ENCODE results near the gene WASHC2A. TPM values are rescaled to one million over a fixed set of nuclear protein-coding genes. Genes with fewer than 3 reads are reported as not detected.
"Not testable (repeated sequence)": the region's sequence is repeated elsewhere in the genome, so short reads cannot be mapped to it uniquely, and the experiment has no call there.

Gene WASHC2A
- polyA plus RNA-seq, 1 donor (not counting 4 experiments of a cell fraction or from before 2014, with no cell fraction given) = 38.0 TPM

- Histone ChIP-seq H3K27ac (ENCODE audit: control insufficient read depth, insufficient read depth, low read length) (no peak overlapping the region), H3K4me1 (ENCODE audit: control insufficient read depth, extremely low read depth, insufficient read depth, low read length) (no peaks in the 10 kb centered on the region), H3K4me3 (ENCODE audit: control insufficient read depth in 2 of 3, extremely low read depth in 1 of 3, insufficient read depth in 2 of 3, low read depth in 1 of 3, low read length in 3 of 3) (no peak overlapping the region), H4K20me1 (ENCODE audit: control insufficient read depth, extremely low read depth, insufficient read depth, low read length) (no peaks in the 10 kb centered on the region), H3K9me1 (ENCODE audit: control insufficient read depth, extremely low read depth, insufficient read depth, low read length) (no peaks in the 10 kb centered on the region), H3K27me3 (ENCODE audit: control insufficient read depth, extremely low read depth, insufficient read depth, low read length) (peaks cover 5% of the 10 kb centered on the region), H3K9ac (ENCODE audit: control insufficient read depth, extremely low read depth, insufficient read depth, low read length) (no peak overlapping the region), H3K4me2 (ENCODE audit: control insufficient read depth, extremely low read depth, insufficient read depth, low read depth, low read length) (no peak overlapping the region), H3K9me3 (ENCODE audit: control insufficient read depth, low read depth, low read length) (no peaks in the 10 kb centered on the region), H2AFZ (ENCODE audit: control insufficient read depth, low read length) (no peak overlapping the region), H3K36me3 (ENCODE audit: control insufficient read depth in 2 of 2, extremely low read depth in 1 of 2, insufficient read depth in 2 of 2, low read length in 2 of 2) (no peaks in the 10 kb centered on the region), H3K79me2 (ENCODE audit: control insufficient read depth, insufficient read depth, low read length) (no peaks in the 10 kb centered on the region)
- no peak for TF ChIP-seq EZH2 (IDR thresholded peaks at IDR 0.05; ENCODE audit: low read length)
- dilution Hi-C loops (cut with MboI; ENCODE audit: extremely low pct_ligation_motif_present, low sequenced_read_pairs) = no loop called here
- no peak for FAIRE-seq
- no peak for DNase-seq (ENCODE audit: low read depth, low spot score)
Observed at GRCh38 chr10:50152792-50153272, 85.1 kb downstream of the WASHC2A start.

DNA sequence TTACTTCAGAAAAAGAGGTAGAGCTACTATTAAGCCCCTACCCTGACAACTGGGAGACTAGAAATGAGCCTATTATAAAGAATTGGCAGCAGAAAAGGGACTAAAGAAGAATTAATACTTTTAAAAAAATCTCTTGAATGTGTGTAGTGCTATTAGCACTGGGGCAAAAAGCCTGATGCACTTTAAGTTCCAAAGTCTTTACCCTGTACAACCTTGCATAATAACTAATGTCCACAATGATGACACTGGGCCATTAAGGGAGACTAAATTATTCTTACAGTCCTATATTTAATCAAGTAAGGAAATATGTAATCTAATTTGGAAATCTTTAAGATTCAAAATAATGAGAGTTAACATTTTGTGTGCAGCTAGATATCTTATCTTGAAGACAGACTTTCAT lies 90.1 kb downstream of the WASHC2A start:
- H3K27ac ChIP-seq (ENCODE audit: control insufficient read depth, insufficient read depth, low read length); H3K36me3 ChIP-seq (ENCODE audit: control insufficient read depth in 2 of 2, extremely low read depth in 1 of 2, insufficient read depth in 2 of 2, low read length in 2 of 2); DNase-seq (ENCODE audit: low read depth, low spot score); H2AFZ ChIP-seq (ENCODE audit: control insufficient read depth, low read length); H3K9me3 ChIP-seq (ENCODE audit: control insufficient read depth, low read depth, low read length); H3K4me3 ChIP-seq (ENCODE audit: control insufficient read depth in 2 of 3, extremely low read depth in 1 of 3, insufficient read depth in 2 of 3, low read depth in 1 of 3, low read length in 3 of 3); H3K4me2 ChIP-seq (ENCODE audit: control insufficient read depth, extremely low read depth, insufficient read depth, low read depth, low read length); FAIRE-seq; H3K9me1 ChIP-seq (ENCODE audit: control insufficient read depth, extremely low read depth, insufficient read depth, low read length); H3K9ac ChIP-seq (ENCODE audit: control insufficient read depth, extremely low read depth, insufficient read depth, low read length); H4K20me1 ChIP-seq (ENCODE audit: control insufficient read depth, extremely low read depth, insufficient read depth, low read length); H3K79me2 ChIP-seq (ENCODE audit: control insufficient read depth, insufficient read depth, low read length); H3K27me3 ChIP-seq (ENCODE audit: control insufficient read depth, extremely low read depth, insufficient read depth, low read length); H3K4me1 ChIP-seq (ENCODE audit: control insufficient read depth, extremely low read depth, insufficient read depth, low read length); dilution Hi-C loops (cut with MboI; ENCODE audit: extremely low pct_ligation_motif_present, low sequenced_read_pairs): not testable (repeated sequence)

DNA sequence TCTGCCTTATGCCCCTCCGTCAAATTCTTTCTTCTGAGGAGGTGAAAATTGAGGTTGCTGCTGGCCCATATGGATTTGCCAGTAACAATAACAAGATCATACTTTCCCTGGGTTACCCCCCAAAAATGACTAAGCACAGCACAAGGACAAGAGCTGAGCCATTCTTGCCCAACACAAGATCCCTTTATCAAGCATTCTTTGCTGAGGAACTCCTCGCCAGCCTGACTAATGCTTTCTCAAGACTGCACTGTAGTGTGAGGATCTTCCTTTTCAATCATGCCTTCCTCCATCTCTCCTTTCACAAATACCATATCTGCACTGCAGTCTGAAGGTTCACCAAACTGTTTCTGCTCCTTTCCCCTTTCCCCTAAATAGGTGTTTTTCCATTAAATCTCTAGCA lies 92.1 kb downstream of the WASHC2A start:
- H3K9ac ChIP-seq (ENCODE audit: control insufficient read depth, extremely low read depth, insufficient read depth, low read length); DNase-seq (ENCODE audit: low read depth, low spot score); H3K79me2 ChIP-seq (ENCODE audit: control insufficient read depth, insufficient read depth, low read length); FAIRE-seq; H3K9me1 ChIP-seq (ENCODE audit: control insufficient read depth, extremely low read depth, insufficient read depth, low read length); H2AFZ ChIP-seq (ENCODE audit: control insufficient read depth, low read length); H4K20me1 ChIP-seq (ENCODE audit: control insufficient read depth, extremely low read depth, insufficient read depth, low read length); H3K27me3 ChIP-seq (ENCODE audit: control insufficient read depth, extremely low read depth, insufficient read depth, low read length); H3K36me3 ChIP-seq (ENCODE audit: control insufficient read depth in 2 of 2, extremely low read depth in 1 of 2, insufficient read depth in 2 of 2, low read length in 2 of 2); H3K9me3 ChIP-seq (ENCODE audit: control insufficient read depth, low read depth, low read length); H3K4me1 ChIP-seq (ENCODE audit: control insufficient read depth, extremely low read depth, insufficient read depth, low read length); H3K27ac ChIP-seq (ENCODE audit: control insufficient read depth, insufficient read depth, low read length); H3K4me3 ChIP-seq (ENCODE audit: control insufficient read depth in 2 of 3, extremely low read depth in 1 of 3, insufficient read depth in 2 of 3, low read depth in 1 of 3, low read length in 3 of 3); dilution Hi-C loops (cut with MboI; ENCODE audit: extremely low pct_ligation_motif_present, low sequenced_read_pairs); H3K4me2 ChIP-seq (ENCODE audit: control insufficient read depth, extremely low read depth, insufficient read depth, low read depth, low read length): not testable (repeated sequence)

- H3K9me3 ChIP-seq (ENCODE audit: control insufficient read depth, low read depth, low read length); H3K4me3 ChIP-seq (ENCODE audit: control insufficient read depth in 2 of 3, extremely low read depth in 1 of 3, insufficient read depth in 2 of 3, low read depth in 1 of 3, low read length in 3 of 3); H3K4me1 ChIP-seq (ENCODE audit: control insufficient read depth, extremely low read depth, insufficient read depth, low read length); H3K4me2 ChIP-seq (ENCODE audit: control insufficient read depth, extremely low read depth, insufficient read depth, low read depth, low read length); DNase-seq (ENCODE audit: low read depth, low spot score); H3K9me1 ChIP-seq (ENCODE audit: control insufficient read depth, extremely low read depth, insufficient read depth, low read length); H3K27me3 ChIP-seq (ENCODE audit: control insufficient read depth, extremely low read depth, insufficient read depth, low read length); H3K36me3 ChIP-seq (ENCODE audit: control insufficient read depth in 2 of 2, extremely low read depth in 1 of 2, insufficient read depth in 2 of 2, low read length in 2 of 2); H4K20me1 ChIP-seq (ENCODE audit: control insufficient read depth, extremely low read depth, insufficient read depth, low read length); H3K9ac ChIP-seq (ENCODE audit: control insufficient read depth, extremely low read depth, insufficient read depth, low read length); H3K79me2 ChIP-seq (ENCODE audit: control insufficient read depth, insufficient read depth, low read length); FAIRE-seq; H3K27ac ChIP-seq (ENCODE audit: control insufficient read depth, insufficient read depth, low read length); dilution Hi-C loops (cut with MboI; ENCODE audit: extremely low pct_ligation_motif_present, low sequenced_read_pairs); H2AFZ ChIP-seq (ENCODE audit: control insufficient read depth, low read length): not testable (repeated sequence)
Observed at GRCh38 chr10:50165038-50165437, 97.3 kb downstream of the WASHC2A start.

DNA sequence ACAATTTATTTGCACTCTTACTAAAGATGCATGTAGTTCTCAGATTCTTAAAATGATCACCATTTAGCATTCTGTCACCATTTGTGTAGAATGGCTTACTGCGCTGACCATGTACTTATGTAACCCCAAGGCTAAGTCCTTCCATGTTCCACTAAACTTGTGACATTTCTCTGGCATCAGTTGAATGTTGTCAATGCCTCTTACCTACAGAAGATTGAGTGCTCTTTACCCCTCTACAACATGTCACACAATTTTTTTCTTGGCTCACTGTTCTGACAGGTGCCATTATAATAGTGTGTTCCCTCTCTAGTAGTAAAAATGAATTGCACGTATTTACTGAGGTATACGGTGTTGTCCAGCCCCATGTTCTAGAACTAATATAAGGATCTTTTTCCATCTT lies 100.1 kb downstream of the WASHC2A start:
- H3K4me3 ChIP-seq (ENCODE audit: control insufficient read depth in 2 of 3, extremely low read depth in 1 of 3, insufficient read depth in 2 of 3, low read depth in 1 of 3, low read length in 3 of 3); H4K20me1 ChIP-seq (ENCODE audit: control insufficient read depth, extremely low read depth, insufficient read depth, low read length); H3K27ac ChIP-seq (ENCODE audit: control insufficient read depth, insufficient read depth, low read length); H3K9me1 ChIP-seq (ENCODE audit: control insufficient read depth, extremely low read depth, insufficient read depth, low read length); H3K79me2 ChIP-seq (ENCODE audit: control insufficient read depth, insufficient read depth, low read length); H3K9me3 ChIP-seq (ENCODE audit: control insufficient read depth, low read depth, low read length); H3K4me2 ChIP-seq (ENCODE audit: control insufficient read depth, extremely low read depth, insufficient read depth, low read depth, low read length); DNase-seq (ENCODE audit: low read depth, low spot score); H3K27me3 ChIP-seq (ENCODE audit: control insufficient read depth, extremely low read depth, insufficient read depth, low read length); H3K36me3 ChIP-seq (ENCODE audit: control insufficient read depth in 2 of 2, extremely low read depth in 1 of 2, insufficient read depth in 2 of 2, low read length in 2 of 2); H3K4me1 ChIP-seq (ENCODE audit: control insufficient read depth, extremely low read depth, insufficient read depth, low read length); FAIRE-seq; dilution Hi-C loops (cut with MboI; ENCODE audit: extremely low pct_ligation_motif_present, low sequenced_read_pairs); H3K9ac ChIP-seq (ENCODE audit: control insufficient read depth, extremely low read depth, insufficient read depth, low read length); H2AFZ ChIP-seq (ENCODE audit: control insufficient read depth, low read length): not testable (repeated sequence)

Measured in keratinocyte (primary cell).